Activated CD8-positive, alpha-beta memory T cell treated with anti-CD3 and anti-CD28 coated beads, Interleukin-2, amount 50 U/mL, for 1 hour (primary cell): Measurements from ENCODE around the gene CDC34.

Experiments used
- DNase-seq: peaks from one replicate; pipeline ENCODE4 v3.0.0-alpha.2; 2020; ENCODE audit errors: extremely low read depth

CDC34 gene

GRCh38 chr19:519449-519865, 12.1 kb upstream of the CDC34 start:
- no peak for DNase-seq

GRCh38 chr19:522726-523125, 8.8 kb upstream of the CDC34 start:
- DNase-seq = no peak

GRCh38 chr19:524062-524674, 7.4 kb upstream of the CDC34 start:
- no peak for DNase-seq

- DNase-seq = no peak
These were observed 6.5 kb upstream of the CDC34 start for GRCh38 chr19:525029-525428.

GRCh38 chr19:525857-526419, 5.6 kb upstream of the CDC34 start:
- DNase-seq = no peak

- DNase-seq = no peak
These were observed 1.2 kb upstream of the CDC34 start for GRCh38 chr19:530134-531008.

- DNase-seq = no peak
These were observed 379 bp upstream of the CDC34 start for GRCh38 chr19:531009-531752.

- no peak for DNase-seq
These were observed 1.2 kb downstream of the CDC34 start for GRCh38 chr19:532561-533363.

GRCh38 chr19:533364-534058, 2.0 kb downstream of the CDC34 start:
- DNase-seq = no peak

GRCh38 chr19:534088-534487, 2.5 kb downstream of the CDC34 start:
- DNase-seq = no peak

- DNase-seq = no peak
These were observed 3.7 kb downstream of the CDC34 start for GRCh38 chr19:535017-535835.

GRCh38 chr19:536031-536880, 4.7 kb downstream of the CDC34 start:
- DNase-seq = no peak

- no peak for DNase-seq
These were observed 5.4 kb downstream of the CDC34 start for GRCh38 chr19:536881-537404.

- no peak for DNase-seq
These were observed 7.3 kb downstream of the CDC34 start for GRCh38 chr19:538641-539428.

- no peak for DNase-seq
These were observed 8.0 kb downstream of the CDC34 start for GRCh38 chr19:539429-540030.

GRCh38 chr19:540867-541637, 9.5 kb downstream of the CDC34 start:
- DNase-seq = no peak

- DNase-seq = no peak
These were observed 10.1 kb downstream of the CDC34 start for GRCh38 chr19:541699-542098.
